HG02943 (cell line): ENCODE data around the gene ZPR1.
"Not testable (repeated sequence)": the region's sequence is repeated elsewhere in the genome, so short reads cannot be mapped to it uniquely, and the experiment has no call there.

ENCODE experiments used
- ATAC-seq: cut with Tn5 transposase; IDR thresholded peaks from one replicate; pipeline ENCODE4 v1.9.1; 2021; ENCODE audit warnings: mild to moderate bottlenecking, low read depth, moderate library complexity; ENCODE audit not compliant: unreplicated experiment

The ZPR1 gene

GRCh38 chr11:116773203-116774097, 14.4 kb downstream of the ZPR1 start:
- peak; percentile 44 for ATAC-seq

- peak; percentile 80 for ATAC-seq
Measured at GRCh38 chr11:116772443-116773202, 15.2 kb downstream of the ZPR1 start, which contains the start of gene BUD13. Gene BUD13, minus strand, starts transcription at chr11:116772987. Its CDS starts 23 bp downstream, at chr11:116772964.

- ATAC-seq = no peak
Measured at GRCh38 chr11:116771935-116772334, 15.9 kb downstream of the ZPR1 start.

GRCh38 chr11:116762132-116762531, 25.7 kb downstream of the ZPR1 start:
- no peak for ATAC-seq

GRCh38 chr11:116756044-116756443, 31.8 kb downstream of the ZPR1 start:
- ATAC-seq = not testable (repeated sequence)

GRCh38 chr11:116750070-116750718, 37.6 kb downstream of the ZPR1 start:
- ATAC-seq = no peak

- no peak for ATAC-seq
Measured at GRCh38 chr11:116742104-116742503, 45.7 kb downstream of the ZPR1 start.

GRCh38 chr11:116740741-116741140, 47.1 kb downstream of the ZPR1 start:
- no peak for ATAC-seq

GRCh38 chr11:116738975-116739374, 48.8 kb downstream of the ZPR1 start:
- no peak for ATAC-seq

- no peak for ATAC-seq
Measured at GRCh38 chr11:116736763-116737162, 51.1 kb downstream of the ZPR1 start.

- ATAC-seq = no peak
Measured at GRCh38 chr11:116733969-116734508, 53.8 kb downstream of the ZPR1 start.

GRCh38 chr11:116733043-116733755, 54.6 kb downstream of the ZPR1 start:
- ATAC-seq = peak; percentile 27

- peak; percentile 68 for ATAC-seq
Measured at GRCh38 chr11:116732271-116733042, 55.4 kb downstream of the ZPR1 start.

GRCh38 chr11:116731821-116732220, 56.0 kb downstream of the ZPR1 start:
- ATAC-seq = no peak

- no peak for ATAC-seq
Measured at GRCh38 chr11:116731097-116731761, 56.6 kb downstream of the ZPR1 start.

- ATAC-seq = no peak
Measured at GRCh38 chr11:116730601-116731000, 57.2 kb downstream of the ZPR1 start.

- no peak for ATAC-seq
Measured at GRCh38 chr11:116730241-116730561, 57.6 kb downstream of the ZPR1 start.

- ATAC-seq = no peak
Measured at GRCh38 chr11:116729501-116730240, 58.2 kb downstream of the ZPR1 start.
